Endothelial cell of umbilical vein (primary cell): ENCODE measurements around the gene SPINK9. TPM values are rescaled to one million over a fixed set of nuclear protein-coding genes. Genes with fewer than 3 reads are reported as not detected.

Experiments
- BruUV-seq: library from RNA; stranded (reverse); fragments of 400-500 nt; replicated peaks from 2 replicates; lab custom pipeline; 2021; lab: Mats Ljungman, UMichigan
- CTCF ChIA-PET: fragments of 300-600, 350-600 bp; sonication (Branson Sonifier 250); formaldehyde crosslinking; loops from one replicate; lab custom pipeline; 2021; ENCODE audit warnings: antibody characterized with exemption, inconsistent platforms; lab: Charles Lee
- POLR2A ChIA-PET: fragments of 300-600, 350-600 bp; sonication (Branson Sonifier 250); formaldehyde crosslinking; loops from one replicate; lab custom pipeline; 2021; ENCODE audit warnings: antibody characterized with exemption, inconsistent platforms; lab: Charles Lee
- DNase-seq: peaks from one replicate; pipeline ENCODE4 v3.0.0-alpha.2; 2011; ENCODE audit warnings: low read depth, low spot score
- FAIRE-seq: peaks from 2 replicates; lab custom pipeline; 2011; peaks lifted over from hg19 to GRCh38; lab: Jason Lieb, UNC
- H2AFZ ChIP-seq: 2 replicates; pipeline ENCODE4 v1.6.0; 2012; ENCODE audit warnings: low read depth, low read length, control low read depth, inconsistent platforms
- H3K27ac ChIP-seq: 2 replicates; pipeline ENCODE4 v1.5.1; 2011; ENCODE audit warnings: low read depth, mild to moderate bottlenecking, control low read depth, low read length, moderate library complexity; ENCODE audit not compliant: insufficient read depth
- H3K27me3 ChIP-seq, 2 experiments: 2 replicates each; pipeline versions ENCODE4 v1.6.0 to v1.6.1; 2011; ENCODE audit warnings: low read length in 2 of 2, mixed read lengths in 1 of 2; ENCODE audit not compliant: control insufficient read depth in 2 of 2, insufficient read depth in 2 of 2
- H3K36me3 ChIP-seq, 2 experiments: 2 replicates in 1 of 2; 3 replicates in 1 of 2; pipeline ENCODE4 v1.5.1; 2011; ENCODE audit warnings: low read length in 2 of 2, mild to moderate bottlenecking in 1 of 2, moderate library complexity in 1 of 2; ENCODE audit not compliant: control insufficient read depth in 2 of 2, insufficient read depth in 2 of 2; ENCODE audit errors: extremely low read depth in 1 of 2
- H3K4me1 ChIP-seq: 3 replicates; pipeline ENCODE4 v1.5.1; 2011; ENCODE audit warnings: mild to moderate bottlenecking, low read length; ENCODE audit not compliant: control insufficient read depth, insufficient read depth; ENCODE audit errors: extremely low read depth
- H3K4me2 ChIP-seq: 2 replicates; pipeline ENCODE4 v1.6.1; 2011; ENCODE audit warnings: low read length, control low read depth, mixed read lengths; ENCODE audit not compliant: insufficient read depth
- H3K4me3 ChIP-seq, 3 experiments: fragments of 200-600 bp in 1 of 3; sonication (generic), shearing (Covaris generic) in 1 of 3; replicated peaks in 1 of 3; 2 replicates each; pipeline ENCODE4 v1.5.1; 2011 to 2016; ENCODE audit warnings: control low read depth in 3 of 3, low read length in 3 of 3, mild to moderate bottlenecking in 2 of 3, inconsistent platforms in 1 of 3, low read depth in 1 of 3, moderate library complexity in 1 of 3; ENCODE audit not compliant: insufficient read depth in 1 of 3
- H3K79me2 ChIP-seq: 2 replicates; pipeline ENCODE4 v1.6.0; 2012; ENCODE audit warnings: low read length, inconsistent platforms; ENCODE audit not compliant: control insufficient read depth, insufficient read depth
- H3K9ac ChIP-seq: replicated peaks from 2 replicates; pipeline ENCODE3; 2011; ENCODE audit warnings: low read length, control low read depth; ENCODE audit not compliant: insufficient read depth; ENCODE audit errors: extremely low read depth
- H3K9me1 ChIP-seq: replicated peaks from 3 replicates; pipeline ENCODE4 v1.6.0; 2011; ENCODE audit warnings: mild to moderate bottlenecking, low read length; ENCODE audit not compliant: control insufficient read depth, insufficient read depth; ENCODE audit errors: extremely low read depth
- H3K9me3 ChIP-seq: replicated peaks from 2 replicates; pipeline ENCODE4 v1.5.1; 2012; ENCODE audit warnings: low read length, inconsistent platforms; ENCODE audit not compliant: control insufficient read depth, insufficient read depth
- H4K20me1 ChIP-seq: replicated peaks from 2 replicates; pipeline ENCODE3; 2011; ENCODE audit warnings: mild to moderate bottlenecking, low read length; ENCODE audit not compliant: control insufficient read depth, insufficient read depth; ENCODE audit errors: extremely low read depth
- CTCF ChIP-seq, 2 donors: IDR thresholded peaks; 1 replicate in 1 of 2; 2 replicates in 1 of 2; pipeline ENCODE4 v1.5.1; 2011; ENCODE audit warnings: low read length in 2 of 2, mild to moderate bottlenecking in 2 of 2, moderate library complexity in 2 of 2, control low read depth in 1 of 2, inconsistent platforms in 1 of 2, low read depth in 1 of 2; ENCODE audit not compliant: insufficient read depth in 1 of 2; ENCODE audit errors: extremely low read depth in 1 of 2
- EZH2 ChIP-seq: IDR thresholded peaks from 2 replicates; pipeline ENCODE4 v1.6.1; 2012; ENCODE audit warnings: borderline replicate concordance, low read depth, mild to moderate bottlenecking, moderate library complexity, low read length, inconsistent platforms; ENCODE audit not compliant: severe bottlenecking
- FOS ChIP-seq: IDR thresholded peaks from 2 replicates; pipeline ENCODE4 v1.6.1; 2011; ENCODE audit warnings: mild to moderate bottlenecking, low read length, moderate library complexity, borderline replicate concordance; ENCODE audit not compliant: insufficient read depth
- GATA2 ChIP-seq: IDR thresholded peaks from 2 replicates; pipeline ENCODE4 v1.7.0; 2011; ENCODE audit warnings: low read depth, mild to moderate bottlenecking, moderate library complexity, mixed read lengths, low read length; ENCODE audit not compliant: insufficient read length, insufficient read depth
- JUN ChIP-seq: IDR thresholded peaks from 2 replicates; pipeline ENCODE4 v1.6.1; 2011; ENCODE audit warnings: borderline replicate concordance, low read depth; ENCODE audit not compliant: insufficient read length, insufficient read depth
- MAX ChIP-seq: IDR thresholded peaks from 2 replicates; pipeline ENCODE4 v1.6.1; 2011; ENCODE audit not compliant: insufficient read depth, insufficient read length
- MYC ChIP-seq: IDR thresholded peaks from one replicate; pipeline ENCODE4 v1.6.1; 2011; ENCODE audit warnings: mild to moderate bottlenecking, low read depth, low read length
- POLR2A ChIP-seq: IDR thresholded peaks from 2 replicates; pipeline ENCODE4 v1.6.1; 2012; ENCODE audit warnings: low read depth, mild to moderate bottlenecking, control low read depth, low read length
- POLR2AphosphoS5 ChIP-seq: IDR thresholded peaks from 2 replicates; pipeline ENCODE4 v1.6.1; 2012; ENCODE audit warnings: low read depth, mild to moderate bottlenecking, control low read depth, low read length, moderate library complexity; ENCODE audit not compliant: insufficient read depth
- dilution Hi-C: fragments of 300-500 bp; cut with MboI; formaldehyde crosslinking; loops from one replicate; pipeline ENCODE4 v1.15.0; 2019; ENCODE audit warnings: low sequenced_read_pairs; ENCODE audit not compliant: extremely low pct_ligation_motif_present
- intact Hi-C: fragments of 100-400 bp; cut with micrococcal nuclease; formaldehyde crosslinking; loops from one replicate; pipeline ENCODE4 v1.10.0; 2022
- polyA plus RNA-seq, 4 experiments: library from polyadenylated mRNA; depleted of rRNA in 3 of 4; stranded (reverse) in 3 of 4; unstranded in 1 of 4; fragments of >200 nt; gene quantifications; 2 replicates each; pipeline versions ENCODE4 v1.2.1 to v1.2.3, GENCODE V29; 2011 to 2012; ENCODE audit warnings: missing spikeins in 1 of 4
- total RNA-seq: library from RNA; stranded (reverse); gene quantifications from 2 replicates; pipeline ENCODE4 v1.2.3, GENCODE V29; 2021

Gene SPINK9
- total and polyA plus RNA-seq, 2 donors (not counting 3 experiments of a cell fraction or from before 2014, with no cell fraction given) = not detected

GRCh38 chr5:148352696-148353095 is 17.3 kb downstream of the SPINK9 start:
- Histone ChIP-seq H3K9me3 (no peaks in the 10 kb centered on the region), H3K9ac (no peak overlapping the region), H3K27me3 (no peaks in the 10 kb centered on the region), H2AFZ (no peak overlapping the region), H3K27ac (no peak overlapping the region), H3K4me3 (no peak overlapping the region), H3K4me2 (no peak overlapping the region), H3K36me3 (no peaks in the 10 kb centered on the region), H3K4me1 (no peaks in the 10 kb centered on the region), H3K79me2 (no peaks in the 10 kb centered on the region), H3K9me1 (no peaks in the 10 kb centered on the region), H4K20me1 (no peaks in the 10 kb centered on the region)
- ChIA-PET POLR2A (no interaction called here), CTCF (no interaction called here)
- intact Hi-C loops (no loop called here), dilution Hi-C loops (no loop called here)
- no peak for TF ChIP-seq CTCF (IDR thresholded peaks at IDR 0.05; ENCODE audit: extremely low read depth in 1 of 2, insufficient read depth in 1 of 2, low read depth in 1 of 2, low read length in 2 of 2)
- TF ChIP-seq MYC = no peak
- no peak for TF ChIP-seq POLR2A
- DNase-seq (no peak), FAIRE-seq (no peak)
- BruUV-seq = no TSS peak

- H3K9ac ChIP-seq = no peak overlapping the region
- BruUV-seq = no TSS peak
- dilution Hi-C loops (no loop called here), intact Hi-C loops (no loop called here)
- no peaks in the 10 kb centered on the region for H3K79me2 ChIP-seq
- H3K4me3 ChIP-seq = no peak overlapping the region
- H3K4me1 ChIP-seq = no peaks in the 10 kb centered on the region
- CTCF ChIA-PET = no interaction called here
- H3K27me3 ChIP-seq = no peaks in the 10 kb centered on the region
- H2AFZ ChIP-seq = no peak overlapping the region
- no peaks in the 10 kb centered on the region for H3K36me3 ChIP-seq
- FAIRE-seq = no peak
- no peaks in the 10 kb centered on the region for H3K9me3 ChIP-seq
- H3K9me1 ChIP-seq = no peaks in the 10 kb centered on the region
- no peak overlapping the region for H3K27ac ChIP-seq
- TF ChIP-seq MYC (no peak), GATA2 (no peak), MAX (no peak), POLR2AphosphoS5 (no peak), CTCF (IDR thresholded peaks at IDR 0.05; ENCODE audit: extremely low read depth in 1 of 2, insufficient read depth in 1 of 2, low read depth in 1 of 2, low read length in 2 of 2) (no peak), POLR2A (no peak), JUN (no peak), FOS (no peak), EZH2 (no peak)
- no peak overlapping the region for H3K4me2 ChIP-seq
- POLR2A ChIA-PET = no interaction called here
- no peak for DNase-seq
- H4K20me1 ChIP-seq = no peaks in the 10 kb centered on the region
Observed at GRCh38 chr5:148353634-148354033, 18.3 kb downstream of the SPINK9 start.
